HG03442 (cell line): ENCODE measurements around the gene OR5K3.
"Not testable (repeated sequence)": the region's sequence is repeated elsewhere in the genome, so short reads cannot be mapped to it uniquely, and the experiment has no call there.

Source experiments
- ATAC-seq: cut with Tn5 transposase; IDR thresholded peaks from one replicate; pipeline ENCODE4 v1.9.1; 2021; ENCODE audit warnings: mild to moderate bottlenecking, moderate library complexity; ENCODE audit not compliant: unreplicated experiment

Gene OR5K3, protein sequence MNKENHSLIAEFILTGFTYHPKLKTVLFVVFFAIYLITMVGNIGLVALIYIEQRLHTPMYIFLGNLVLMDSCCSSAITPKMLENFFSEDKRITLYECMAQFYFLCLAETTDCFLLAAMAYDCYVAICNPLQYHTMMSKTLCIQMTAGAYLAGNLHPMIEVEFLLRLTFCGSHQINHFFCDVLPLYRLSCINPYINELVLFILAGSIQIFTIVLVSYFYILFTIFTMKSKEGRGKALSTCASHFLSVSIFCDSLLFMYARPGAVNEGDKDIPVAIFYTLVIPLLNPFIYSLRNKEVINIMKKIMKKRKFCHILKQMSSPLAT

DNA sequence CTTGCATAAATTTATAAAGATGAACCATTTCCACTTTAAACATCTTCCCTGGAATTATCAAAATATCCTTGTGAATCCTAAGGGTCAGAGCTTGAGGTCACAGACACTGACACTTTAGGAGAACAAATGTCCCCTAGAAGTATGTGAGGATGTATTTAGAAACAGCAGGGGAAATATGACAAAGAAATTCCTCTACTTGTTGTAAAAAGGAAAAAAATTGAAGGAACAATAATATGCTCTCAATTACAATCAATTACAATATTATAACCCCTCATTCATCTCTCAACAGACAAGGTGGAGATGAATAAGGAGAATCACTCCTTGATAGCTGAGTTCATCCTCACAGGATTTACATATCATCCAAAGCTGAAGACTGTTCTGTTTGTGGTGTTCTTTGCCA, at the start of gene OR5K3:
TSS of gene OR5K3 (plus strand) at position 301 of the 400 bp plus-strand sequence. CDS start at position 301, 0 bp downstream.
- ATAC-seq = no peak

DNA sequence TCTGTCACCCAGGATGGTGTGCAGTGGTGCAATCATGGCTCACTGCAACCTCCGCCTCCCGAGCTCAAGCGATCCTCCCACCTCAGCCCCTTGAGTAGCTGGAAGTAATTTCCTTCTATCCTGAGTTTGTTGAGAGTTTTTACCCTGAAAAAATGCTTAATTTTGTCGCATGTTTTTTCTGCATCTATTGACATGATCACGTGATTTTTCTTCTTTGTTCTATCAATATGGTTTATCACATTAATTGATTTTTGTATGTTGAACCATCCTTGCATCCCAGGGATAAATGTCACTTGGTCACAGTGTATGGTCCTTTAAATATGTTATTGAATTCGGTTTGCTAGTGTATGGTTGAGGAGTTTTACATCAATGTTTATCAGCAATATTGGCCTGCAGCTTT, 48.7 kb upstream of the OR5K3 start:
- ATAC-seq = no peak

DNA sequence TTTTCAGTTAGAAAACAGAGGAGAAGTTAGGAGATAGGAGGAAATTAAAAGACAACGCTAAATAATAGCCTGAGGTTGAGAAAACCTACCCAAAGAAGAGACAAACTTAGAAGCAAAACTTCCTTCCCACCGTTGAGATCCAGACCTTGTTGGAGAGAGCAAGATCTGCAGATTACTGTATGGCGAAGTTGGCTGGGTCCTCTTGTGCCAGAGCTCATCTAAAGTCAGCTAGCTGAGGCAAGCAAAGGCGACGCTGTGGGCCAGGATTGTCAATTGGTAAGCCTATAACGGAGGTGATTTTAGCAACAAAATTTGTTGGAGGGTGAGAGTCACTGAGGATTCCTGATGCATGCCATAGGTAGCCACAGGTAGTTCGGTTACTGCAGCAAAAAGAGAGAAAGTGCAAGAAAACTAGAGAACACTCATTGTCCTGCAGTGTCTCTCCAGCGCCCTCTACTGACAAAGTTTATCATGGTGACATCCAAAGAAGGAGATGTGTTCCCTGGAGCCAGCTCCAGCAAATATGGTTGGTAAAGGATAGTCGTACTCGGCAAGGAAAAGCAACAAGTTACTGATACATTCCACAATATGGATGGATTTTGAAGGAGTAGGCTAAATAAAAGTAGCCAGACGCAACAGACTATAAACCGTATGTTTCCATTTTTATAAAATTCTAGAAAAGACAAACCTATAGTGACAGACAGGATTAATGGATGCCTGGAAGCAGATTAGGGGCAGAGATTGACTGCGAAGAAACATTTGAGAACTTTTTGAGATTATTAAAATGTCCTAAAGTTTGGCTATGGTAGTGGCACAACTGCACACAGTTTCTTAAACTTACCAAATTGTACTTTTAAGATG, 46.6 kb upstream of the OR5K3 start:
- ATAC-seq = peak; percentile 68

DNA sequence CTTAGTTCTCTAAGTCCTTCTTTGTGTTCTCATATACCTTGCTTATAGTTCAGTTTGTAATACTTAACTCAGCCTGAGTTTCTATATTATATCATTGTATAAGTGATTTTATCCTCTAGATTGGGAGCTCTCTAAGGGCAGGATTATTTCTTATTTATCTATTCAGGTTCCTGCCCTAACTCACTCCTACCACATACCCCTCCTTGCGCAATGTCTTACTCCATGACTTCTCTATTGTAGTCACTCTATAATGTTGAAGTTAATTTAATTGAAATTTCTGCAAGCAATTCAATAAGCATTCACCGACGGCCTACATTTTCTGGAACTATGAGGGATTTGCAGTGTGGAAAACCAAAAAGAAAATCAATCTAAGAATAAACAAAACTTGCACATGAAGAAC, 40.4 kb upstream of the OR5K3 start:
- ATAC-seq = no peak

DNA sequence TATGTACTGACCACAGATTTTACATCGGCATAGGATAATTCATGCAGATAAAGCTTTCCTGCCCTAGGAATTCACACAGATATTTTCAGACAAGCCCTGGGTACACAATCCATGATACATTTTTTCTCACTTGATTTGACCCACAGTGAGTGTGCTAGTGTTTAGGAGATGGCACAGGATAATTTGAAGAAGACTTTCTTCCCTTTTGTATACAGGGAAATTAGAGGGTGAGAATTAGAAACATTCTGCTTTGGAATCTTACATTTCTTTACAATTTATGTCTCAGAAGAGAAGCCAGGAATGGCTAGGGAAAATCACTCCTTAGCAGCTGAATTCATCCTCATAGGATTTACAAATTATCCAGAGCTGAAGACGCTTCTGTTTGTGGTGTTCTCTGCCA, 36.9 kb upstream of the OR5K3 start, which contains the start of gene OR5K4:
TSS of gene OR5K4 (plus strand) at position 301 of the 400 bp plus-strand sequence. CDS start at position 301, 0 bp downstream.
- ATAC-seq = no peak

DNA sequence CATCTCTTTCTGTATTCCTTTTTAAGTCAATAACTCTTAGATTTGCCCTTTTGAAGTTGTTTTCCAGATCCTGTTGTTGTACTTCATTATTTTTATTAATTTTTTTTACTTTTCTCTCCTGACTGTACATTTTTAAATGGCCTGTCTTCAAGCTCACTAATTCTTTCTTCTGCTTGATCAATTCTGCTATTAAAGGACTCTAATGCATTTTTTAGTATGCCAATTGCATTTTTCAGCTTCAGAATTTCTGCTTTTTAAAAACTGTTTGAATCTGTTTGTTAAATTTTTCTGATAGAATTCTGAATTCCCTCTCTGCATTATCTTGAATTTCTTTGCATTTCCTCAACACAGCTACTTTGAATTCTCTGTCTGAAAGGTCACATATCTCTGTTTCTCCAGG, 31.2 kb upstream of the OR5K3 start:
- ATAC-seq = no peak

DNA sequence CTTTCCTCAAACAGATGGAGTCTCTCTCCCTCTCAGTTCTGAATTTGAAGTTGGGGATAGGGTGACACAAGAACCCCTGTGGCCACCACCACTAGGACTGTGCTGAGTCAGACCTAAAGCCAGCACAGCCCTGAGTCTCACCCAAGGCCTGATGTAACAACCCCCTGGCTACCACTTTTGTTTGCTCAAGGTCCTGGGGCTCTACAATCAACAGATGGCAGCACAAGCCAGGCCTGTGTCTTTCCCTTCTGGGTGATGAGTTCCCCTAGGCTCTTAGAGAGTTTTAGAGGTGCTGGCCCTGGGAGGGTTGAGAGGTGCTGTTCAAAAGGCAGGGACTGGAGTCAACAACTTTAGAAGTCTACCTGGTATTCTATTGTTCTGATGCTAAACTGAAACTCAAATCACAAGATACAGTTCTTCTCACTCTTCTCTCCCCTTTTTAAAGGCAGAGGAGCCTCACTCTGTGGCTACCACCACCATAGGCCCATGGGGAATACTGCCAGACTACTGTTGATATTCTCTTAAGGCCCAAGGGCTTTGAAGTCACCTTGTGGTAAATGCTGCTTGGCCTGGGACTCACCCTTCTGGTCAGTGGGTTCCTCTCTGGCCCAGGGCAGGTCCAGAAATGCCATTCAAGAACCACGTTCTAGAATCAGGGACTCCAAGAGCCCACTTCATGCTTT, 30.3 kb upstream of the OR5K3 start:
- peak; percentile 85 for ATAC-seq

DNA sequence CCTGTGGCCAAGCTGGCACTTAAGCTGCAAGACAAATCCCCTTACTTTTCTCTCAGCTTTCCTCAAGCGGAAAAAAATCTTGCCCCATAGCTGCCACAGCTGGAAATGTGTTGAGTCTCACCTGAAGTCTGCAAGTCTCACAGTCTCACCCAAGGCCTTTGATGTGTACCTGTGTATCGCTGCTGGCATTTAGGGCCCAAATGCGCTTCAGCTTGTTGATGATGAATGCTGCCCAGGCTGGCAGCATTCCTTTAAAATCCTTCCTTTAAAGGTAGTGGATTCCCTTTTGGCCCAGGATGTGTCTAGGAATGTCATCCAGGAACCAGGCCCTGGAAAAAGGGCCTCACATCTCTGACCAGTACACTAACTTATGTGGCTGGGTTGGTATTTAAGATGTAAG, 29.8 kb upstream of the OR5K3 start:
- no peak for ATAC-seq

DNA sequence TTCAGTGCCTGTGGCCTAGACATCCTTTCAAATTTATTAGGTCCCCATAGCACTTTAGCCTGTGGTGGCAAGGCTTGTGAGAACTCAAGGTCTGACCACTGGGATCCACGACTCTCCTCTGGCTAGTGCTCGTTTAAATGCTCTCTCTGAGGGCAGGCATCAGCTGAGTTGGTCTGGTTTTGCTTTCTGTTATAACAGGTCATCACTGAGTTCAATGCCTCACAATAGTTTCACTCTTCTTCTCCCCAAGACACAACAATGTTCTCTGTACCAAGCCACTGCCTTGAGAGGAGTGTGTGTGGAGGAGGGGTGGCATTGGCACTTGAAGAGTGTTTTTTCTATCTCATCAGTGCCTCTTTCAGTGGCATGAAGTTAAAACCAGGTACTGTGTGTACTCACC, 29.2 kb upstream of the OR5K3 start:
- ATAC-seq = no peak

DNA sequence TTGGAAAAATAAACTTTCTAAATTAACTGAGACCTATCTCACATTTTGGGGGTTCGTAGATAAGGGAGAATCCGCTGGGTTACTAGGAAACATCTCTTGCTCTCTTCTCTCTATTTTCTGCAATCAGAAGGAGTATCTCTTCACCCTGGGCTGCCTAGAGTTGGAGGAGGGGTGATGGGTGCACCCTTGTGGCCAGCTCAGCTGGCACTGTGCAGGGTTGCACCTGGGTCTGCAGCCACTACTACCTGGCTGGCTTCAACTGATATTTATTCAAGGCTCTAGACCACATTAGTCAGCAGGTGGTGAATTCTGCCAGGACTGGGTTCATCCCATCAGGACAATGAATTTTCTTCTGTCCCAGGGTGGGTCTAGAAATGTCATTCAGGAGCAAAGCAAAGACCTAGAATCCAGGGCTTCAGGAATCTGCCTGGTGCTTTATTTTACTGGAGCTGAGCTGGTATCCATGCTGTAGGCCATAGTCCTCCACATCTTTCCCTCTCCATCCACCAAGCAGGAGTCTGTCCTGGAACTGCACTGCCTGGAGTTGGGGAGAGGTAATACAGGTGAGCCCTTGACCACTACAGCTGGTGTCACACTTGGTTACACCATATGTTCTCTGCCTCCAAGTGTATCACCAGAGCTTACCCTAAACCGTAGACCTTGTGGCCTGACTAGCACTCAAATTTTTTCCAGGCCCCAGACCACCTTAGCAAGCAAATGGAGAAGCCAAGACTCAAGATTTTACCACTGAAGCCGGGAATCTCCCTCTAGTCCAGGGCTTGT, 22.8 kb upstream of the OR5K3 start:
- ATAC-seq = no peak

DNA sequence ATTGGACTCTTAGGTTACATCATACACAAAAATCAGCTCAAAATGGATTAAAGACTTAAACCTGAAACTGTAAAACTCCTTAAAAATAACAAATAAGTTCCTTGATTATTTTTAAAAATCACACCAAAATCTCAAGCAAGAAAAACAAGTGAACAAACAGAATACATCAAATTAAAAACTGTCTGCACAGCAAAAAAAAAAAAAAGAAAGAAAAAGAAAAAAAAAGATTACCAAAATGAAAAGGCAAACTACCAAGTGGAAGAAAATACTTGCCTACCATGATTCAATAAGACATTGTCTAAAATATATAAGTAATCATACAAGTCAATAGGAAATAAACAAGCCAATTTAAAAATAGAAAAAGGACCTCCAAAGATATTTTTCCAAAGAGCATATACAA, 19.3 kb upstream of the OR5K3 start:
- no peak for ATAC-seq

DNA sequence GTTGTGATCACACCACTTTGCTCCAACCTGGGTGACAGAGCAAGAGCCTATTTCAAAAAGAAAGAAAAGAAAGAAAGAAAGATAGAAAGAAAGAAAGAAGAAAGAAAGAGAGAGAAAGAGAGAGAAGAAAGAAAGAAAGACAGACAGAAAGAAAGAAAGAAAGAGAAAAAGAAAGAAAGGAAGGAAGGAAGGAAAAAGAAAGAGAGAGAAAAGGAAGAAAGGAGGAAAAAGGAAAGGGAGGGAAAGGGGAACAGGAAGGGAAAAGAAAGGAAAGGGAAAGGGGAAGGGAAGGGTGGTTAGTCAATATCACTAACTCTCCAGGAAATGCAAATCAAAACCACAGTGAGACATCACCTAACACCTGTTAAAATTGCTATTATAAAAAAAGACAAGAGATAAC, 18.6 kb upstream of the OR5K3 start:
- no peak for ATAC-seq

DNA sequence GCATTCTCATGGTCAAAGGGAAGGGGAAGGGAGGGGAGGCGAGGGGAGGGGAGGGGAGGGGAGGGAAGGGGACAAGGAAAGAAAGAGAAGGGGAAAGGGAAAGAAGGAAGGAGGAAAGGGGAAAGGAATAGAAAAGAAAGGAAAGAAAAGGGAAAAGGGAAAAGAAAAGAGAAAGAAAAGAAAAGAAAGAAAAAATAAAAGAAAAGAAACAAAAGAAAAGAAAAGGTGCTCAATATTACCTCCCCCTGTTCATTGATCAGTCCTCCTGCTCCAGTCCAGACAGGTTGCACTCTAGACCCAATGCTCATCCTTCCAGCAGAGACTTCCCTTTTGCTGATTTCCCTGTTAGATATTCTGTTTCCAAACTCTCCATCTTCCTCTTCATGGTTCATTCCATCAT, 18.0 kb upstream of the OR5K3 start:
- no peak for ATAC-seq

DNA sequence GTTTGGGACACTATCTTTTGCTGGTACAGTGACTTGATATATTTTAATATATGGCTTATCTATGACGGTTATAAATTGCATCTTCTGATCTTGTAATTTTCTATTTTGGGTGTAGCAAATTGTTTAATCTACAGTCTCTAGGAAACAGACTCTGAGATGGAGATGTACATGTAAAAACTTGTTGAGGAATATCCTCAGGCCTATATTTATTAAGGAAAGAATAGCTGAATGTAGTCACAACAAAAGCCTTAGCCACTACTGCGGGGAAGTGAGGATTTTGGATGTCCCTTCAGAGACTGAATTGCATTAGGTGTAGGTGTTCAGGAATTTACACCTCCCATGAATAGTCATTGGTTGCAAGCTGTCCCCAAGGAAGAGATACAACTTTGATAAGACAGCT, 13.8 kb upstream of the OR5K3 start:
- ATAC-seq = no peak

DNA sequence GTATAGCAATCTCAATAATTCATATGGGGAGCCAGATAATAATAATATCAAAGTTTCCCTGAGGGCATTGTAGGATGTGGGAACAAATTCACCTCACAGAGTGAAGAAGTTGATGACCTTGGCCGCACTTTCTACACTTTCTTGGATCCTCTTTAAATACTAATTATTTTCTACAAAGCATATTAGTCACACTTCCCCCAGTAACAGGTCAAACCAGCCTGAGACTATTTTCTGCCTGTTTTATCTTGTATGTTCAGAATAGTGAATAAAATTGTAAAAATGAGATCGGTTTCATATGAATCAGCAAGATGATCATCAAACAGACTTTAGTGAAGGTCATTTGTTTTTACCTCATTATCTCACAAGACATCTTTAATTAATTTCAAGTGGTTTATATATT, 2.3 kb upstream of the OR5K3 start:
- ATAC-seq = no peak

DNA sequence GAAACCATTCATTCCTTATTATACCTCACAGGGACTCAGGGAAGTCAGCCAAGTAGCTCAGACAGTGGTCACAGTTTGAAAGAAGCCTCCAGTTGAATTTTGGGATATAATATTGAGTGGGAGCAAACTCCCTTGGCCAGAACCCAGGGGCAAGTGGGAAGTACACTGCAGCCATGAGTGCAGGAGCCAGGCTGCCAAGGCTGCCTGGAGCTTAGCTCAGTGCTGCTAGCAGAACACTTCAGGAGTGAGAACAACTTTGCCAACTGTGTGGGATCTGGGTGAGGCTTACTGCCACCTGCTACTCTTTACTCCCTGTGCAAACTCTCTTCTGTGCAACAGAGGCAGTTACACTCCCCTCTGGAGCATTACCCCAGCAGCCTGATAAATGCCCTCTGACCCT, 4.6 kb downstream of the OR5K3 start:
- ATAC-seq = no peak

DNA sequence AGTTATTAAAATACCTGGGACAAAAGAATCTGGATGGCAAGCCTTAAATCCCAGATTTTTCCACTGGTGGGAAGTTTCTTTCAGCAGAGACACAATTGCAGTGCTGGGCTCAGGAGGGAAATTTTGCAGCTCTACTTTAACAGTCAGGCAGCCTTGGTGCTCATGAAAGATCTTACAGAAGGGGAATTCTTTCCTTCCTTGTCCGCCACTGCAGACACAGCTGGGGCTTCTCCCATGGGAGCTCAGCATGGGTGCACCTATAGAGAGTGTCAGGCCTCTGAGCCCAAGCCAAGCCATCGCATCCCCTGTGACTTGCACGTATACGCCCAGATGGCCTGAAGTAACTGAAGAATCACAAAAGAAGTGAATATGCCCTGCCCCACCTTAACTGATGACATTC, 6.0 kb downstream of the OR5K3 start:
- ATAC-seq = not testable (repeated sequence)

DNA sequence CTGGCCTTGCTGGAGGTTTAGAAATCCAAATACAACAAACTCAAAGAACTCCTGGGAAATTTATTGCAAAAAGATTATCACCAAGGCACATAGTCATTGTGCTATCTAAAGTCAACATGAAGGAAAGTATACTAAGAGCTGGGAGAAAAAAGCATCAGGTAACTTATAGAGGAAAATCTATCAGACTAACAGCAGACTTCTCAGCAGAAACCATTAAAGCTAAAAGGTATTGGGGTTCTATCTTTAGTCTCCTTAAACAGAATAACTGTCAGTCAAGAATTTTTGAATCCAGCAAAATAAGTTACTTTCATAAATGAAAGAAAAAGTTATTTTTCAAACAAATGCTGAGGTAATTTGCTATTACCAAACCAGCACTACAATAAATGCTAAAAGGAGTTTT, 8.0 kb downstream of the OR5K3 start:
- no peak for ATAC-seq

DNA sequence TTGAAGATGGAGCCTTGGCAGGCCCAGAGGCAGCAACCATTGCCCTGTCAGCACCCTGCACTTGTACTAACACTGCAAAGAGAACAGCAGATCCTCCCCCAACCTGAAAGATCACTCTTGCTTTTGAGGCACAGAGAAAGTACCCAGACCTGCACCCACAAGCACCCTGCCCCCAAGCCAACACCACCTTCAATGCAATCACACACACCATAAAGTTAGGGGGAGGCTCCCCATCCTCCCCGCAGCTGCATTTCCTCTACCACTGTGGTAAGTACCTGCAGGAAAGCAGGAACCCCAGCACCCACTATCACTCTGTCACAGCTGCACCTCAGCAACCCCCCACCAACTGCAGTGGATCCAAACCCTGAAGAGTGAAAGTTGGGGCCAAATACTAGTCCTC, 12.0 kb downstream of the OR5K3 start:
- no peak for ATAC-seq

DNA sequence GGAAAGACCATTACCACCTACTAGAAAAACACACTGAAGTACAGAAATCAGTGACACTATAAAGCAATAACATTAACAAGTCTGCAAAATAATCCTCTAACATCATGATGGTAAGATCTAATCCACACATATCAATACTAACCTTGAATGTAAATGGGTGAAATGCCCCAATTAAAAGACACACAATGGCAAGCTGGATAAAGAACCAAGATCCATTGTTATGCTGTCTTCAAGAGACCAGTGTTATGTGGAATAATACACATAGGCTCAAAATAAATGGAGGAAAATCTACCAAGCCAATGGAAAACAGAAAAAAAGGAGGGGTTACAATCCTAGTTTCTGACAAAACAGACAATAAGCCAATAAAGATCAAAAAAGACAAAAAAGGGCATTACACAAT, 13.5 kb downstream of the OR5K3 start:
- no peak for ATAC-seq

DNA sequence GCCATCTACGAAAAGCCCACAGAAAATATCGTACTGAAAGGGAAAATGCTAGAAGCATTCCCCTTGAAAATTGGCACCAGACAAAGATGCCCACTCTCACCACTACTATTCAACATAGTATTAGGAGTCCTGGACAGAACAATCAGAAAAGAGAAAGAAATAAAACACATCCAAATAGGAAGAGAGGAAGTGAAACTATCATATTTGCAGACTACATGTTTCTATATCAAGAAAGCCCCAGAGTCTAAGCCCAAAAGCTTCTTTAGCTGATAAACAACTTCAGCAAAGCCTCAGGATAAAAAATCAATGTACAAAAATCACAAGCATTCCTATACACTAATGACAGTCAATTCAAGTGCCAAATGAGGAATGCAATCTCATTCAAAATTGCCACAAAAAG, 15.6 kb downstream of the OR5K3 start:
- ATAC-seq = no peak
